Measurements from ENCODE around the gene ZSWIM5.

GRCh38 chr1:45135316-45135715 is 71.1 kb downstream of the ZSWIM5 start:
- TF ChIP-seq HIC1 (tag by site-specific recombination; IDR thresholded peaks at IDR 0.05) (no peak), ZNF24 (tag by site-specific recombination; IDR thresholded peaks at IDR 0.05) (no peak)

Measured in HEK293 (cell line).